AG04449 (cell line): Measurements from ENCODE around the gene TCFL5.
A peak's percentile ranks its signal among the peaks of the same experiment; 100 is the strongest.

Experiments used
- CTCF ChIA-PET: fragments of 350-600 bp; formaldehyde crosslinking; extraction: SDS; loops from one replicate; lab custom pipeline; 2021; ENCODE audit warnings: antibody characterized with exemption; lab: Yijun Ruan, JAX
- POLR2A ChIA-PET: fragments of 400-600, 350-600 bp; formaldehyde crosslinking; extraction: SDS; loops from one replicate; lab custom pipeline; 2020; ENCODE audit warnings: antibody characterized with exemption, inconsistent platforms; lab: Yijun Ruan, JAX
- DNase-seq: peaks from one replicate; pipeline ENCODE4 v3.0.0-alpha.2; 2010; ENCODE audit warnings: low read depth, low spot score
- H3K4me3 ChIP-seq: 2 replicates; pipeline ENCODE4 v1.5.1; 2011; ENCODE audit warnings: low read depth, mild to moderate bottlenecking, control low read depth, low read length
- TF ChIP-seq, protein P1 (sequence below): IDR thresholded peaks from one replicate; pipeline ENCODE4 v1.5.1; 2011; ENCODE audit warnings: mild to moderate bottlenecking, moderate library complexity, low read length, control low read depth, inconsistent platforms; ENCODE audit not compliant: insufficient read depth; ENCODE audit errors: missing control alignments

Gene TCFL5

DNA sequence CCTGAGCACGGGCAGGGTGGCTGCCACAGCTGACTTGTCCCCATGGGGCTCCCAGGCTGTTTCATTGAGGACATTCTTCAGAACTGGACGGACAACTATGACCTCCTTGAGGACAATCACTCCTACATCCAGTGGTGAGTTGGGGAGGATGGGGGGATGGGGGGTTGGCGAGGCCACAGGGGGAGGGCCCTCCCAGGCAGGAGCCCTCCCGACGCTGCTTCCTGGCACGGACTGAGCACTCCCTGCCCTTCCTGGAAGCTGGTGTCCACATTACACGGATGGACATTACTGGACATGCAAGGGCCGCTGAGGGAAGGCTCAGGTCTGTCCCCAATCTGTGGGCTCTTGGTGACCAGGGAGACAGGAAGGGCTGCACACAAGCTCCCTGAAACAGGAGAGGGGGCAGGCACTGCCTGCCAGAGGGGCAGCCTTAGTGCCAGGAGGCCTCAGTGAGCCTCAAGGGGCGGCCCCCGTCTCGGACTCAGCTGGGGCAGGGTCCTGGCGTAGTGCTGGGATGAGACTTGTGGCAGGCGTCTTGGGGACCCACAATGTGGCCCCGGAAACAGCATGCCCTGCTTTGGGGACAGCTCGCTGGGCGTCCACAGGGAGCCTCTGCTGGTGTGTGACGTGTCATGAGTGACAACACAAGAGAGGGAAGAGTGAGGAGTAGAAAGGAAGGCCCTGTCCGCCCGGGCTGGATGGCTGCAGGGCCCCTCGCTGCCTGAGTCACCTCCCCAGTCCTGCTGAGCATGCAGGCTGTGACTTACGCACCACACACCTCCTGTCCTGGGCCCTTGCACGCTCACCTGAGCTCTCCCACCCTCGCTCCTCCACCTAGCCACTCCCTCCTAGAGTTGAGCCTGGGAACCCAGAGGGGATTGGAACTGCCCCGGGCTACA, 51.8 kb downstream of the TCFL5 start:
- ChIA-PET CTCF (interaction anchor here (0.7 to 7.8 kb wide), 13 partner anchors 7 to 150 kb away, joined by 3 to 99 read pairs (median 13); partner anchors contain the start of genes COL9A3 and MRGBP), POLR2A (no interaction called here)
- TF ChIP-seq, protein P1, sequence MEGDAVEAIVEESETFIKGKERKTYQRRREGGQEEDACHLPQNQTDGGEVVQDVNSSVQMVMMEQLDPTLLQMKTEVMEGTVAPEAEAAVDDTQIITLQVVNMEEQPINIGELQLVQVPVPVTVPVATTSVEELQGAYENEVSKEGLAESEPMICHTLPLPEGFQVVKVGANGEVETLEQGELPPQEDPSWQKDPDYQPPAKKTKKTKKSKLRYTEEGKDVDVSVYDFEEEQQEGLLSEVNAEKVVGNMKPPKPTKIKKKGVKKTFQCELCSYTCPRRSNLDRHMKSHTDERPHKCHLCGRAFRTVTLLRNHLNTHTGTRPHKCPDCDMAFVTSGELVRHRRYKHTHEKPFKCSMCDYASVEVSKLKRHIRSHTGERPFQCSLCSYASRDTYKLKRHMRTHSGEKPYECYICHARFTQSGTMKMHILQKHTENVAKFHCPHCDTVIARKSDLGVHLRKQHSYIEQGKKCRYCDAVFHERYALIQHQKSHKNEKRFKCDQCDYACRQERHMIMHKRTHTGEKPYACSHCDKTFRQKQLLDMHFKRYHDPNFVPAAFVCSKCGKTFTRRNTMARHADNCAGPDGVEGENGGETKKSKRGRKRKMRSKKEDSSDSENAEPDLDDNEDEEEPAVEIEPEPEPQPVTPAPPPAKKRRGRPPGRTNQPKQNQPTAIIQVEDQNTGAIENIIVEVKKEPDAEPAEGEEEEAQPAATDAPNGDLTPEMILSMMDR, result no peak

DNA sequence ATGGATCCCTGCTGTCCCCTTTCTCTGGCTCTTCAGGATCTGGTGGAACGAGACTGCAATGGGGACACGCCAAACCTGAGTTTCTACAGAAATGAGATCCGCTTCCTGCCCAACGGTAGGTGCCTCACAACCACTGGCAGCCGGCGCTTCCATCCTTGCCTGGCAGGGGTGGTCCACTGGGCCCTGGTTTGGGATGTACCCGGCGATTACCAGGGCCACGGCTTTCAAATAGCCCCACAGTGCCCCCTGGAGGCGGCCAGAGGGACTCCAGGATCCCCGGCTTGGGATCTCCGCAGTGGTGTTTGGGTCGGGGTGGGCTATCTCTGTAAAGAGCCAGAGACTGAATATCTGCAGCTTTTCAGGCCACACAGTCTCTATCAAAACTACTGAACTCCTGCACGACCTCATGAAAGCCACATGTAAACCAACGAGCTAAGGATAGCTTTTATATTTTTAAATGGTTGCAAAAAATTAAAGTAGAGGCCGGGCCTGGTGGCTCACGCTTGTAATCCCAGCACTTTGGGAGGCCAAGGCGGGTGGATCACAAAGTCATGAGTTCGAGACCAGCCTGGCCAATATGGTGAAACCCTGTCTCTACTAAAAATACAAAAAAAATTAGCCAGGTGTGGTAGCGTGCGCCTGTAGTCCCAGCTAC, 53.3 kb downstream of the TCFL5 start:
- POLR2A ChIA-PET, result interaction anchor here (1.0 to 1.3 kb wide), 2 partner anchors 11 to 12 kb away, joined by 3 to 5 read pairs; partner anchors contain the start of gene MRGBP
- no peak overlapping the region for H3K4me3 ChIP-seq
- TF ChIP-seq, protein P1, result peak; percentile 92
- DNase-seq, result no peak
- CTCF ChIA-PET, result interaction anchor here (0.7 to 7.8 kb wide), 46 partner anchors 9 to 308 kb away, joined by 3 to 99 read pairs (median 4); partner anchors contain the start of genes COL9A3, DIDO1, MRGBP and NTSR1

More for the DNA sequence above, 51.8 kb downstream of the TCFL5 start:
- no peak overlapping the region for H3K4me3 ChIP-seq
- no peak for DNase-seq

DNA sequence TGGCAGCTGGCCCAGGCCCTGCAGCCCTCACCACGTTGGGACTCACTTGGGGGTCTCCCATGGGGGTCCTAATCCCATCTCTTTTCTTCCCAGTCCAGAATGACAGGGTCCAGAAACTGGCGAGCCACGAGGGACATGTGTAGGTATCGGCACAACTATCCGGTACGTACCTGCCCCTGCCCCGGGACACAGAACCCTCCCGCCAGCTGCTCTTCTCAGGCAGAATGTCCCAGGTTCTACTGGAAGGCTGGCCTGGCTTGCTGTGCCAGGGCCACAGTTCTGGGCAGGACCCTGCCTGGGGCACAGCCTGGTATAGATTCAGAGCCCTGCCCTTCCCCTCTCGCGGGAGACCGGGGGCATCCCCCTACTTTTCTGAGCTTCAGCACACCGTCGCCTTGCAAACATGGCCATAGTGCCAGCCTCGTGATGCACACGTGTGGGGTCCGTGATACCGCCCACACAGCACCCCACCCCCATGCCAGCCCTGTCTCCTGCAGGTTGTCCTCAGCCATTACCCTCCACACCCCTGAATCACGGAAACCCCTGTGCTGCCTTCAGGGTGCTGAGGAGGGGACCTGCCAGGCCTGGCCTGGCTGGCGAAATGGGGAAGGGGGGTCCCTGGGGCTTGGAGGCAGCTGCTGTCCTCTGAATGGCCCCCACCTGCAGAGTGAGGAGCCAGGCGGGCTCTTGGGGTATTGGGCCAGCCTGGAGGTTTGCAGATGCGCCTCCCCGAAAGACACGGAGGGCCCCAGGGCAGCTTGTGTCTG, 54.0 kb downstream of the TCFL5 start:
- ChIA-PET CTCF (interaction anchor here (0.7 to 7.8 kb wide), 46 partner anchors 9 to 308 kb away, joined by 3 to 99 read pairs (median 4); partner anchors contain the start of genes COL9A3, DIDO1, MRGBP and NTSR1), POLR2A (interaction anchor here (1.0 to 1.3 kb wide), 2 partner anchors 10 to 11 kb away, joined by 3 to 5 read pairs; partner anchors contain the start of gene MRGBP)
- no peak for DNase-seq
- no peak overlapping the region for H3K4me3 ChIP-seq
- TF ChIP-seq, protein P1, result no peak

DNA sequence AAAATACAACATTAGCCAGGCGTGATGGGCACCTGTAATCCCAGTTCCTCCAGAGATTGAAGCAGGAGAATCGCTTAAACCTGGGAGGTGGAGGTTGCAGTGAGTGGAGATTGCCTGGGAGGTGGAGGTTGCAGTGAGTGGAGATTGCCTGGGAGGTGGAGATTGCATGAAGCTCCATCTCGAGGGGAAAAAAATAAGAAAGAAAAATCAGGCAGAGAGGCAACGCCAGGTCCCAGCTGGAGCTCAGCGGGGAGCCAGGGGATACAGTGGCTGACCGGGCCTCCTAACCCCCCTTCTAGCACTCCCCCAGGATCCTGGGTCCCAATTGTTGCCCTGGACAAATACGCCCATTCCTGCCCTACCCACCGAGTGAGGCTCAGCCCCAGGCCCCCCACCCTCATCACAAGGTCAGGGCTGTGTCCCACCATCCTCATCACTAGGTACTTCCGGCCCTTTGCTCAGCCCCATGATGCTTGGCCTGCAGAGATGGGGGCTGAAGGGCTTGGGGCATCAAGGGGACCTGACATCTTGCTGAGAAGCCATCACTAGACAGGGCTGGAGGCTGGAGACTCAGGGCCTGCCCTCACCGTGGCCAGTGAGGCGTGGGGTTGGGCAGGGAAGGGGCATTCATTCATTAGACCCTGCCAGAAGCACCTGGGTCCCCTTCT, 55.1 kb downstream of the TCFL5 start:
- ChIA-PET CTCF (interaction anchor here (0.6 to 7.8 kb wide), 10 partner anchors 8 to 307 kb away, joined by 3 to 99 read pairs (median 4); no protein-coding TSS in a partner anchor), POLR2A (interaction anchor here (0.6 kb wide), 1 partner anchor 10 kb away, joined by 3 read pairs; the partner anchor contains the start of gene MRGBP)
- peak overlapping the region; percentile 86 for H3K4me3 ChIP-seq
- TF ChIP-seq, protein P1, result no peak
- no peak for DNase-seq

DNA sequence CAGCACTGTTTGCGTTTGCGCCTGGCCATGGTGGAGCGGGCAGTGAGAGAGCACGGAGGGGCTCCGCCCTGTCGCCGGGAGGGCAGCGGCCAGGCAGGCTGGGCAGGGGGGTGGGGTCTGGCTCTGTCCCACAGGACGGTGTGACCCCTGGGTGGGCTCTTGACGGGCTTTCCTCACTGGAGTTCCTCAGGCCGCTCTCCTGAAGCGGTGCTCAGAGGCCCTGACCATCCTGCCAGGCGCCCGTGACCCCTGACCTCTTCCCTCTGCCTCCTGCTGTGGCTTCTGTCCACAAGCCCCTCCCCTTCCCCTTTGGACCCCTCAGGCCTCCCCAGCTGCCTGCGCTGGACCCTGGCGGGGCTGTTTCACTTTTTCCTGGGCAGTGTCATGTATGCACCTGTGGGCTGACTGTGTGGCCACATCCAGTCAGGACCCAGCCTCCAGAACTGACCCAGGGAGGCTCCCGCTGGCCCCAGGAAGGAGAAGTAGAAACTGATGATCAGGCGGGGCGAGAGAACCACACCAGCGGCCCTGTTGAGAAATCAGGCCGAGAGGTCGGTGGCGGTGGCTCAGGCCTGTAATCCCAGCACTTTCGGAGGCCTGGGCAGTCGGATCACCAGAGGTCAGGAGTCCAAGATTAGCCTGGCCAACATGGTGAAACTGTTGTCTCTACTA, 55.8 kb downstream of the TCFL5 start:
- POLR2A ChIA-PET, result interaction anchor here (0.6 to 1.2 kb wide), 2 partner anchors 10 kb away, joined by 3 to 4 read pairs; partner anchors contain the start of gene MRGBP
- CTCF ChIA-PET, result interaction anchor here (0.9 to 7.8 kb wide), 8 partner anchors 8 to 306 kb away, joined by 3 to 99 read pairs (median 3); partner anchors contain the start of gene MRGBP
- TF ChIP-seq, protein P1, result no peak
- no peak for DNase-seq
- peak overlapping the region; percentile 86 for H3K4me3 ChIP-seq
